GM18909 (cell line): ENCODE measurements around the gene ZNF839.

Experiments used
- ATAC-seq: cut with Tn5 transposase; IDR thresholded peaks from one replicate; pipeline ENCODE4 v1.9.1; 2021; ENCODE audit warnings: mild to moderate bottlenecking; ENCODE audit not compliant: unreplicated experiment, poor library complexity

The ZNF839 gene

GRCh38 chr14:102370305-102370809, 50.8 kb downstream of the ZNF839 start:
- no peak for ATAC-seq

- no peak for ATAC-seq
These were observed 51.8 kb downstream of the ZNF839 start for GRCh38 chr14:102371361-102371760.

GRCh38 chr14:102373110-102373509, 53.6 kb downstream of the ZNF839 start:
- no peak for ATAC-seq

- no peak for ATAC-seq
These were observed 54.7 kb downstream of the ZNF839 start for GRCh38 chr14:102374264-102374663.

GRCh38 chr14:102375119-102375518, 55.6 kb downstream of the ZNF839 start:
- ATAC-seq = no peak

GRCh38 chr14:102377696-102378095, 58.1 kb downstream of the ZNF839 start:
- ATAC-seq = no peak

GRCh38 chr14:102378830-102379229, 59.3 kb downstream of the ZNF839 start:
- ATAC-seq = no peak

GRCh38 chr14:102387086-102387485, 67.5 kb downstream of the ZNF839 start:
- ATAC-seq = no peak

GRCh38 chr14:102389246-102389645, 69.7 kb downstream of the ZNF839 start:
- no peak for ATAC-seq

- no peak for ATAC-seq
These were observed 70.7 kb downstream of the ZNF839 start for GRCh38 chr14:102390064-102390855.
